PFSK-1 (cell line): ENCODE data around the gene TMCO1.

Experiments used
- FOXP2 ChIP-seq: optimal IDR thresholded peaks from 2 replicates; pipeline ENCODE3; 2011; ENCODE audit warnings: borderline replicate concordance, control low read depth, inconsistent platforms; ENCODE audit not compliant: insufficient read depth; ENCODE audit errors: extremely low read length, extremely low read depth
- POLR2AphosphoS5 ChIP-seq: IDR thresholded peaks from 2 replicates; pipeline ENCODE4 v1.6.1; 2012; ENCODE audit warnings: low read depth, mild to moderate bottlenecking, control low read depth, low read length, moderate library complexity
- SIN3A ChIP-seq: IDR thresholded peaks from 2 replicates; pipeline ENCODE4 v1.6.1; 2012; ENCODE audit warnings: mild to moderate bottlenecking, low read length, moderate library complexity, borderline replicate concordance; ENCODE audit not compliant: insufficient read depth
- TAF1 ChIP-seq: IDR thresholded peaks from 2 replicates; pipeline ENCODE4 v1.6.1; 2012; ENCODE audit warnings: low read length, control low read depth, borderline replicate concordance; ENCODE audit not compliant: insufficient read depth
- TF ChIP-seq, protein P1 (sequence below), 2 experiments: IDR thresholded peaks; 2 replicates each; pipeline versions ENCODE4 v1.6.1 to v1.8.0; 2011 to 2012; ENCODE audit warnings: low read depth in 2 of 2, low read length in 2 of 2, control low read depth in 1 of 2, inconsistent platforms in 1 of 2, mild to moderate bottlenecking in 1 of 2, moderate library complexity in 1 of 2; ENCODE audit not compliant: insufficient read depth in 1 of 2

The TMCO1 gene

DNA sequence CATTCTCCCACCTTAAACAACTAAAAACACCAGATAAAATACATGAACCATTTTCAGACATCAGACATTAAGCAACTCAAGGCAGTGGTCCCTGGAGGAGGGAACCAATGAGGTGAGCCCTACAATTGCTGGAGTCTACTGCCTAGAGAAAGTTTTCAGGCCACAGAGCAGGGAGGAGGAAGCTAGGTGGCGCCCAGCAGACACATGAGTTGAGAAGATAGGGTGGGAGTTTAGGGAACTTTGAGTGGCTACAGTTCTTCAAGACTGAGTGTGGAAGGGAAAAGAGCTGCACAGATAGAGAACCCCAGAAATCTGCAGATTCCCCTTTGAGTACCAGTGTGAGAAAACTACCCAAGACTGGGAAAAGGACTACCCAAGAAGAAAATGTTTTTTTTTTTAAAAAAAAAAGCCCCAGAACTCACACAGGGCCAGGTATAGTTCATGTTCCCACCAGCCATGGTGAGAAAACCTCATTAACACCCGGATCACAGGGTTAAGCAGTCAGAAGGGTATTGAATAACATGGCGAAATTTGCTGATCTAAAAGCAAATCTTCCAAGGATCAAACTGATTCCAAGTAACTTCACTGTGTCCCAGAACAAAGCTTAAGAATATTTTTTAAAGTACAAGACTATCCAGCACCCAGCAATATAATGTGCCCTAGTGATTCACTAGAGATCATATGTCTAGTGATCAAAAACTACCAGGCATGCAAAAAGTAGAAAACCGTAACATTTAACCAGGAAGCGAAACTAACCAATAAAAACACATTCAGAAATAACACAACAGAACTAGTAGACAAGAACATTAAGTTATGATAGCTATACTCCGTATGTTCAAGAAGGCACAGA, 82.3 kb downstream of the TMCO1 start:
- TF ChIP-seq SIN3A: no peak
- TF ChIP-seq, protein P1, sequence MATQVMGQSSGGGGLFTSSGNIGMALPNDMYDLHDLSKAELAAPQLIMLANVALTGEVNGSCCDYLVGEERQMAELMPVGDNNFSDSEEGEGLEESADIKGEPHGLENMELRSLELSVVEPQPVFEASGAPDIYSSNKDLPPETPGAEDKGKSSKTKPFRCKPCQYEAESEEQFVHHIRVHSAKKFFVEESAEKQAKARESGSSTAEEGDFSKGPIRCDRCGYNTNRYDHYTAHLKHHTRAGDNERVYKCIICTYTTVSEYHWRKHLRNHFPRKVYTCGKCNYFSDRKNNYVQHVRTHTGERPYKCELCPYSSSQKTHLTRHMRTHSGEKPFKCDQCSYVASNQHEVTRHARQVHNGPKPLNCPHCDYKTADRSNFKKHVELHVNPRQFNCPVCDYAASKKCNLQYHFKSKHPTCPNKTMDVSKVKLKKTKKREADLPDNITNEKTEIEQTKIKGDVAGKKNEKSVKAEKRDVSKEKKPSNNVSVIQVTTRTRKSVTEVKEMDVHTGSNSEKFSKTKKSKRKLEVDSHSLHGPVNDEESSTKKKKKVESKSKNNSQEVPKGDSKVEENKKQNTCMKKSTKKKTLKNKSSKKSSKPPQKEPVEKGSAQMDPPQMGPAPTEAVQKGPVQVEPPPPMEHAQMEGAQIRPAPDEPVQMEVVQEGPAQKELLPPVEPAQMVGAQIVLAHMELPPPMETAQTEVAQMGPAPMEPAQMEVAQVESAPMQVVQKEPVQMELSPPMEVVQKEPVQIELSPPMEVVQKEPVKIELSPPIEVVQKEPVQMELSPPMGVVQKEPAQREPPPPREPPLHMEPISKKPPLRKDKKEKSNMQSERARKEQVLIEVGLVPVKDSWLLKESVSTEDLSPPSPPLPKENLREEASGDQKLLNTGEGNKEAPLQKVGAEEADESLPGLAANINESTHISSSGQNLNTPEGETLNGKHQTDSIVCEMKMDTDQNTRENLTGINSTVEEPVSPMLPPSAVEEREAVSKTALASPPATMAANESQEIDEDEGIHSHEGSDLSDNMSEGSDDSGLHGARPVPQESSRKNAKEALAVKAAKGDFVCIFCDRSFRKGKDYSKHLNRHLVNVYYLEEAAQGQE (IDR thresholded peaks at IDR 0.05; ENCODE audit: insufficient read depth in 1 of 2, low read depth in 2 of 2, low read length in 2 of 2): no peak
- TF ChIP-seq POLR2AphosphoS5: no peak
- TF ChIP-seq FOXP2: no peak
- TF ChIP-seq TAF1: no peak

GRCh38 chr1:165683848-165684485, 84.7 kb downstream of the TMCO1 start:
- TF ChIP-seq POLR2AphosphoS5 (no peak), SIN3A (no peak), TAF1 (no peak), FOXP2 (no peak)
- TF ChIP-seq, protein P1 (IDR thresholded peaks at IDR 0.05; ENCODE audit: insufficient read depth in 1 of 2, low read depth in 2 of 2, low read length in 2 of 2): no peak

DNA sequence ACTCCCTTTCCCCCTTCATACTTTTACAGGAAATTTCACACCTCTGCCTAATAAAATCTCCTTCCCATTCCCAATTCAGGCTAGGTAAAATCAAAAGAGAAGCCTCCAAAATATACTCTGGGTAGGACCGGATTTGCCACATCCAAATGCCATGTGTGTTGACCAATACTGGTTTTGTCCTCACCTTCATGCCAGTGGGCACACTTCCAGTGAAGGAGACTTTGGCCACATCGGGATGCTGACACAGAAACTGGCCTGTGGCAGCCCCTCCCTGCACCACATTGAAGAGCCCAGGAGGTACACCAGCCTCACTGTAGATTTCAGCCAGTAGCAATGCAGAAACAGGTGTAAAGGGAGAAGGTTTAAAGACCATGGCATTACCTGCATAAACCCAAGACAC, 88.4 kb downstream of the TMCO1 start:
- no peak for TF ChIP-seq POLR2AphosphoS5
- TF ChIP-seq TAF1: no peak
- TF ChIP-seq SIN3A: no peak
- TF ChIP-seq, protein P1 (IDR thresholded peaks at IDR 0.05; ENCODE audit: insufficient read depth in 1 of 2, low read depth in 2 of 2, low read length in 2 of 2): no peak
- TF ChIP-seq FOXP2: no peak

DNA sequence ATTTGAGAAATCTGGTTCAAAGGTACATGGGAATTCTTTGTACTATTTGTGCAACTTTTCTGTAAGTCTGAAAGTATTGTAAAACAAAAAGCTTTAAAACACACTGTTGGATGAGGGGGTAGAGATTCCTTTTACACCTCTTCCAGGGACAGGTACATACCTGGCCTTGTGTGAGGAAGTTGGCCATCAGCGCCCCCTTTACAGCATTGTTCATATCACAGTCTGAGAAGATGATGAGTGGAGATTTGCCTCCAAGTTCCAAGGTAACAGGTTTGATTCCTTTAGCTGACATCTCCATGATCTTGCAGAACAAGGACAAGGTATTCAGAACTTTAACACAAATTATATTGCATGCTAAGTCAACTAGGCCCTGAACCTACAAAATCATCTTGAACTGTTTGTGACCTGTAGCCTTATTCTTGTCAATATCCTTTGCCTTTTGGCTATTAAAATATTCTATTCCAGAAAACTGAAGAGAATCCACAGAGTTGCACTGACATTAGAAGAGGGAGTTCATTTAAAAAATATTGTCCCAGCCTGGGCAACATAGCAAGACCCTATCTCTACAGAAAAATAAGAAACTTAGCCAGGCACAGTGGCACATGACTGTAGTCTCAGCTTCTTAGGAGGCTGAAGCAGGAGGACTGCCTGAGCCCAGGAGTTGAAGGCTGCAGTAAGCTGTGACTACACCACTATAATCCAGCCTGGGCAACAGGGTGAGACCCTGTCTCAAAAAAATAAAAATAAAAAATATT, 89.2 kb downstream of the TMCO1 start:
- no peak for TF ChIP-seq TAF1
- TF ChIP-seq, protein P1 (IDR thresholded peaks at IDR 0.05; ENCODE audit: insufficient read depth in 1 of 2, low read depth in 2 of 2, low read length in 2 of 2): no peak
- no peak for TF ChIP-seq FOXP2
- no peak for TF ChIP-seq SIN3A
- no peak for TF ChIP-seq POLR2AphosphoS5
